K562 (cell line): ENCODE data around the gene ABCA13. TPM values are rescaled to one million over a fixed set of nuclear protein-coding genes. Genes with fewer than 3 reads are reported as not detected.

Experiments
- ATAC-seq: fragments of 200-7000 bp; cut with Tn5 transposase; 3 replicates; pipeline ENCODE4 v1.9.1; 2020; ENCODE audit warnings: moderate library complexity
- BruUV-seq: library from RNA; stranded (reverse); fragments of 400-500 nt; replicated peaks from 2 replicates; lab custom pipeline; 2021; lab: Mats Ljungman, UMichigan
- CTCF ChIA-PET: fragments of 300-600 bp; formaldehyde crosslinking; extraction: SDS; loops from one replicate; lab custom pipeline; 2021; ENCODE audit warnings: low intra/inter-chr PET ratio; lab: Yijun Ruan, JAX
- POLR2A ChIA-PET: fragments of 300-600, 350-650 bp; sonication (Branson Sonifier 250); formaldehyde crosslinking; extraction: SDS; loops from one replicate; lab custom pipeline; 2021; ENCODE audit warnings: antibody characterized with exemption, inconsistent platforms; lab: Yijun Ruan, JAX
- DNase-seq, 4 experiments: peaks; one replicate each; pipeline versions ENCODE4 v3.0.0 to v3.0.0-alpha.2; 2011 to 2018; ENCODE audit warnings: low spot score in 3 of 4, mixed read lengths in 3 of 4; ENCODE audit errors: extremely low read depth in 1 of 4
- FAIRE-seq: peaks from 2 replicates; lab custom pipeline; 2011; peaks lifted over from hg19 to GRCh38; lab: Jason Lieb, UNC
- H2AFZ ChIP-seq: 2 replicates; pipeline ENCODE4 v1.6.0; 2011; ENCODE audit warnings: low read depth, low read length, control low read depth, inconsistent platforms
- H3K27ac ChIP-seq: fragments of 200-600 bp; 3 replicates; pipeline ENCODE4 v1.8.0; 2011; ENCODE audit warnings: low read depth, mild to moderate bottlenecking, control low read depth, inconsistent platforms, low read length, moderate library complexity, mixed read lengths; ENCODE audit errors: extremely low read depth
- H3K27me3 ChIP-seq, 2 experiments: fragments of 300-600 bp in 1 of 2; 2 replicates in 1 of 2; 3 replicates in 1 of 2; pipeline versions ENCODE4 v1.6.0 to v1.8.0; 2011; ENCODE audit warnings: inconsistent platforms in 2 of 2, low read length in 2 of 2, mild to moderate bottlenecking in 1 of 2, mixed read lengths in 1 of 2, moderate library complexity in 1 of 2; ENCODE audit not compliant: control insufficient read depth in 2 of 2, insufficient read depth in 2 of 2
- H3K36me3 ChIP-seq: fragments of 300-600 bp; 3 replicates; pipeline ENCODE4 v1.8.0; 2011; ENCODE audit warnings: mild to moderate bottlenecking, low read length, inconsistent platforms; ENCODE audit not compliant: control insufficient read depth, insufficient read depth
- H3K4me1 ChIP-seq, 2 experiments: fragments of 200-600 bp in 1 of 2; replicated peaks in 1 of 2; 2 replicates in 1 of 2; 3 replicates in 1 of 2; pipeline versions ENCODE4 v1.5.1 to v1.8.0; 2011; ENCODE audit warnings: inconsistent platforms in 2 of 2, low read length in 2 of 2, mild to moderate bottlenecking in 1 of 2, mixed read lengths in 1 of 2, moderate library complexity in 1 of 2; ENCODE audit not compliant: control insufficient read depth in 2 of 2, insufficient read depth in 2 of 2
- H3K4me2 ChIP-seq: 2 replicates; pipeline ENCODE4 v1.6.1; 2011; ENCODE audit warnings: low read length, control low read depth, inconsistent platforms, mixed read lengths; ENCODE audit not compliant: insufficient read depth
- H3K4me3 ChIP-seq: fragments of 200-600 bp; sonication (generic), shearing (Covaris generic); 2 replicates; pipeline ENCODE4 v1.5.1; 2016; ENCODE audit warnings: control low read depth, inconsistent platforms
- H3K79me2 ChIP-seq: fragments of 200-600 bp; 3 replicates; pipeline ENCODE4 v1.8.0; 2011; ENCODE audit warnings: low read length, inconsistent platforms; ENCODE audit not compliant: control insufficient read depth, insufficient read depth
- H3K9ac ChIP-seq, 2 experiments: 2 replicates each; pipeline versions ENCODE4 v1.6.0 to v1.6.1; 2011; ENCODE audit warnings: low read depth in 2 of 2, low read length in 2 of 2, control low read depth in 1 of 2, inconsistent platforms in 1 of 2, mild to moderate bottlenecking in 1 of 2, mixed read lengths in 1 of 2; ENCODE audit not compliant: insufficient read depth in 1 of 2
- H3K9me1 ChIP-seq: one replicate; pipeline ENCODE4 v1.6.0; 2011; ENCODE audit warnings: inconsistent platforms, mild to moderate bottlenecking, low read length, moderate library complexity; ENCODE audit not compliant: control insufficient read depth, insufficient read depth
- H3K9me3 ChIP-seq: replicated peaks from 2 replicates; pipeline ENCODE4 v1.5.1; 2011; ENCODE audit warnings: low read depth, low read length, inconsistent platforms; ENCODE audit not compliant: control insufficient read depth, insufficient read depth
- H4K20me1 ChIP-seq: replicated peaks from 2 replicates; pipeline ENCODE4 v1.6.1; 2011; ENCODE audit warnings: low read length, inconsistent platforms, mixed read lengths; ENCODE audit not compliant: control insufficient read depth, insufficient read depth
- CBX3 ChIP-seq, 2 experiments: IDR thresholded peaks; 1 replicate in 1 of 2; 2 replicates in 1 of 2; pipeline ENCODE4 v1.6.1; 2012; ENCODE audit warnings: inconsistent platforms in 2 of 2, low read length in 2 of 2, borderline replicate concordance in 1 of 2, control low read depth in 1 of 2
- CHAMP1 ChIP-seq: fragments of 450-650 bp; IDR thresholded peaks from 2 replicates; pipeline ENCODE4 v1.6.1; 2016; ENCODE audit warnings: mild to moderate bottlenecking
- CHD1 ChIP-seq: fragments of 200-600 bp; sonication (generic); IDR thresholded peaks from one replicate; pipeline ENCODE4 v1.6.1; 2012; ENCODE audit warnings: mild to moderate bottlenecking, moderate library complexity, low read length, inconsistent platforms
- GABPB2 ChIP-seq: fragments of 250-450 bp; sonication (Bioruptor Pico); conservative IDR thresholded peaks from 2 replicates; pipeline ENCODE4 v1.5.1; 2021; ENCODE audit warnings: mild to moderate bottlenecking
- HDAC3 ChIP-seq: fragments of 450-650 bp; IDR thresholded peaks from 2 replicates; pipeline ENCODE4 v1.6.1; 2018; ENCODE audit warnings: borderline replicate concordance, mild to moderate bottlenecking, moderate library complexity; ENCODE audit not compliant: partially characterized antibody
- ILK ChIP-seq: fragments of 450-650 bp; IDR thresholded peaks from 2 replicates; pipeline ENCODE4 v1.6.1; 2016; ENCODE audit warnings: missing genetic modification characterization, low read depth, mild to moderate bottlenecking, missing compliant biosample characterization, moderate library complexity, borderline replicate concordance
- JUNB ChIP-seq: fragments of 450-650 bp; formaldehyde crosslinking; conservative IDR thresholded peaks from 2 replicates; pipeline ENCODE4 v1.4.0; 2020; ENCODE audit warnings: mild to moderate bottlenecking
- PKNOX1 ChIP-seq: fragments of 450-650 bp; IDR thresholded peaks from 2 replicates; pipeline ENCODE4 v1.6.1; 2016
- SAP30 ChIP-seq: fragments of 200-600 bp; sonication (generic); IDR thresholded peaks from 2 replicates; pipeline ENCODE4 v1.6.1; 2012; ENCODE audit warnings: borderline replicate concordance, low read depth, mild to moderate bottlenecking, moderate library complexity, low read length, control low read depth, inconsistent platforms; ENCODE audit not compliant: insufficient read depth, poor library complexity, severe bottlenecking
- SMARCA5 ChIP-seq: fragments of 450-650 bp; IDR thresholded peaks from 2 replicates; pipeline ENCODE4 v1.6.1; 2016
- TARDBP ChIP-seq: fragments of 450-650 bp; IDR thresholded peaks from 2 replicates; pipeline ENCODE4 v1.6.1; 2016
- THRAP3 ChIP-seq: fragments of 450-650 bp; IDR thresholded peaks from 2 replicates; pipeline ENCODE4 v1.6.1; 2016; ENCODE audit warnings: mild to moderate bottlenecking, inconsistent platforms, borderline replicate concordance
- YBX1 ChIP-seq: fragments of 450-650 bp; IDR thresholded peaks from 2 replicates; pipeline ENCODE4 v1.7.1; 2016; ENCODE audit warnings: mild to moderate bottlenecking
- ZBTB2 ChIP-seq: fragments of 450-650 bp; IDR thresholded peaks from 2 replicates; pipeline ENCODE4 v1.6.1; 2016; ENCODE audit warnings: antibody characterized with exemption
- ZNF165 ChIP-seq: fragments of 250-450 bp; sonication (Bioruptor Pico); IDR thresholded peaks from 2 replicates; pipeline ENCODE4 v1.4.0; 2020; ENCODE audit warnings: borderline replicate concordance
- ZNF584 ChIP-seq: fragments of 200-800 bp; sonication (Bioruptor generic); IDR thresholded peaks from 2 replicates; pipeline ENCODE4 v1.6.1; 2016; ENCODE audit warnings: low read depth, mild to moderate bottlenecking, missing genetic modification characterization, missing compliant biosample characterization
- WGBS: fragments of 100-300 bp; shearing (Covaris generic); methylation state at CpG from one replicate; pipeline ENCODE4 v1.1.6; 2016; ENCODE audit warnings: low coverage, mixed read lengths; ENCODE audit not compliant: insufficient coverage; ENCODE audit errors: missing lambda C conversion rate; 5-methylcytosine and 5-hydroxymethylcytosine counted together
- in situ Hi-C: fragments of 300-500 bp; cut with MboI; formaldehyde crosslinking; loops from 4 replicates; pipeline ENCODE4 v1.15.0; 2018; ENCODE audit warnings: inconsistent platforms, mixed read lengths
- intact Hi-C: fragments of 100-400 bp; cut with micrococcal nuclease; formaldehyde crosslinking; loops from 2 replicates; pipeline ENCODE4 v1.14.2; 2022
- polyA plus RNA-seq, 8 experiments: library from polyadenylated mRNA; depleted of rRNA in 4 of 8; stranded (reverse) in 5 of 8; unstranded in 3 of 8; fragments of >200 nt; fragmentation: Nextera tagmentation in 2 of 8; fragmentation: Illumina TruSeq in 1 of 8; extraction: Ambion mirVana in 2 of 8; extraction: Trizol in 1 of 8; gene quantifications; 2 replicates each; pipeline versions ENCODE4 v1.2.1 to v1.2.3, GENCODE V29; 2011 to 2014; ENCODE audit warnings: inconsistent platforms in 1 of 8, missing spikeins in 1 of 8
- total RNA-seq, 7 experiments: library from RNA; depleted of rRNA in 6 of 7; stranded (reverse); fragments of >200 nt in 6 of 7; fragmentation: Illumina TruSeq in 2 of 7; extraction: Trizol in 2 of 7; gene quantifications; 2 replicates each; pipeline versions ENCODE4 v1.2.1 to v1.2.3, GENCODE V29; 2011 to 2021; ENCODE audit warnings: low replicate concordance in 1 of 7

Gene ABCA13
- total and polyA plus RNA-seq, 9 of the 15 experiments (the other 6 are each of a cell fraction or from before 2014, with no cell fraction given): 0.14 to 1.5 (median 0.38) TPM

- TF ChIP-seq ZBTB2 (no peak), CHD1 (no peak), THRAP3 (no peak), JUNB (no peak), ZNF165 (CRISPR knock-in tag) (no peak), CBX3 (IDR thresholded peaks at IDR 0.05; ENCODE audit: borderline replicate concordance in 1 of 2, low read length in 2 of 2) (no peak), CHAMP1 (no peak), ZNF584 (CRISPR knock-in tag) (no peak), ILK (tag) (no peak), SMARCA5 (no peak), HDAC3 (no peak), SAP30 (no peak), TARDBP (no peak), GABPB2 (CRISPR knock-in tag) (no peak), PKNOX1 (no peak), YBX1 (no peak)
- intact Hi-C loops (no loop called here), in situ Hi-C loops (no loop called here)
- H3K9me1 ChIP-seq: no peaks in the 10 kb centered on the region
- ChIA-PET CTCF (no interaction called here), POLR2A (no interaction called here)
- no peak overlapping the region for H3K9ac ChIP-seq
- ATAC-seq (no peak), DNase-seq (no peak), FAIRE-seq (no peak)
- no peaks in the 10 kb centered on the region for H3K4me1 ChIP-seq
- no peak overlapping the region for H3K4me3 ChIP-seq
- no peaks in the 10 kb centered on the region for H3K36me3 ChIP-seq
- no peaks in the 10 kb centered on the region for H3K9me3 ChIP-seq
- no peak overlapping the region for H2AFZ ChIP-seq
- no peaks in the 10 kb centered on the region for H4K20me1 ChIP-seq
- no peaks in the 10 kb centered on the region for H3K79me2 ChIP-seq
- WGBS: 0% methylated on average over 5 of the region's 5 CpGs
- H3K27ac ChIP-seq: no peak overlapping the region
- no TSS peak for BruUV-seq
- no peak overlapping the region for H3K4me2 ChIP-seq
- no peaks in the 10 kb centered on the region for H3K27me3 ChIP-seq
Observed at GRCh38 chr7:48411619-48412018, 240.4 kb downstream of the ABCA13 start.
